Measurements from ENCODE around the gene XDH.
A peak's percentile ranks its signal among the peaks of the same experiment; 100 is the strongest.

Gene XDH

GRCh38 chr2:31365348-31365747 is 49.2 kb downstream of the XDH start:
- no peak for DNase-seq (ENCODE audit: low read depth in 2 of 2)

DNA sequence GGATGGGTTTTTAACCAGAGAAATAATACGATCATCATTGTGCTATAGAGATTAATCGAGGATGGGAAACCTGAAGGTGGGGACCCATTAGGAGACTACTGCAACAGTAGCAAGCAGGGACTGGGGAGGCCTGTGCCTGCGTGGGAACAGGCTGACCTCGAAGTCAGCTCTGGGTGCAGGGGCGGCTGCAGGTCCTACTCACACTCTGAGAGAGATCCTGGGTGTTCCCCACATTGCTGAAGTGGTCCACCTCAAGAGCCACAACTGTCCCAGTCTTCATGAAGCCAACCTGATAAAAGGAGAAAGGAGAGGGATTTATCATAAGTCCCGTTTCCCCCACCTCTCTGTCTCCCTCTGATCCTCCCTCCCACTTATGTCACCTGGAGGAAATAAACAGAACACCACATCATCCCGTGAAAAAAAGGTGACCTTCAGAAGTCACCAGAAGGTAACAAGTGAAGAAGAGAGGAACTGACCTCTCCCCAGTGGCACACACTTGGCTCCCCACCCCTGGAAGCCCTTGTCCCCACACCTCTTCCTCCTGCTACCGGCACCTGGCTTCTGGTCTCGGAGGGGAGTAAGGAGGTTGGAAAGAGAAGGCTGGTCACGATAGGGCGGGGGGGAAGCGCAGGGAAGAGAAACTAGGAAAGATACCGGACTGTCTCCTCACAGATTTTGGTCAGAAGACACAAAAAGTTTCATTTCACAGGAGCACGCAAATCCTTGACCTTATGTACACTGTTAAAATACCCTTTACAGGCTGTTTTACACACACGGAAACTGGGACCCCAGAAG is 50.4 kb downstream of the XDH start:
- DNase-seq (ENCODE audit: low read depth in 2 of 2), result no peak

GRCh38 chr2:31362581-31362980 is 52.0 kb downstream of the XDH start:
- no peak for DNase-seq (ENCODE audit: low read depth in 2 of 2)

DNA sequence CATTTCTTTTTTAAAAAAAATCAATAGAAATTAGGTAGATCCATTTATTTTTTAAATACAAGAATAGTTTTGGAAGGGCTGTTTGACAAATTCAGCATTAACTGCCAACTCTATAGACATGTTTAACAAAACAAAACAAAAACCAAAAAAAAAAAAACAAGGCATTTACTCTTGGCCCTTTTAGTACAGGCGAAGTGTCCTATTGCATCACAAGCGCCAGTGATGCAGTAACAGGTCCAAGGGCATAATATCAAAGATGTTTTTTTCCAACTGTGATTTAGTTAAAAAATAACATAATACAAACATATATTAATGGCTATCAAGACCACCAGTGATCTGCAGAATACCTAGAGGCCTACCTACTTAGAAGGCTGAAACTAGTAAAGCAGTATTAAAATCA is 55.3 kb downstream of the XDH start:
- DNase-seq (ENCODE audit: low read depth in 2 of 2), result no peak

DNA sequence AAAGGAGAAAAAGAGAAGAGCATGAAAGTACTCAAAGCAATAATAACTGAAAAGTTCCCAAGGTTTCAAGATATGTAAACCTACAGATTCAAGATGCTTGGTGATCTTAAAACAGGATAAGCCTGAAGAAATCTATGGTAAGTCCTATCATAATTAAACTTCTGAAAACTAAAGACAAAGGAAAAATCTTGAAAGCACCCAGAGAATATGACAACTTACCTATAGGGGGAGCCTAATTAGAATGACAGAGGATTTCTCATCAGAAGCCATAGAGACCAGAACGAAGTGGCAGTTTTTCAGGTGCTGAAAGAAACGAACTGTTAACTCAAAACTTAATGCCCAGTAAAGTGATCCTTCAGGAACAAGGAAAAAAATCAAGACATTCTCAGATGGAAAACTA is 59.7 kb downstream of the XDH start:
- no peak for DNase-seq (ENCODE audit: low read depth in 2 of 2)

GRCh38 chr2:31353179-31353578 is 61.4 kb downstream of the XDH start:
- DNase-seq (ENCODE audit: low read depth in 2 of 2), result no peak

DNA sequence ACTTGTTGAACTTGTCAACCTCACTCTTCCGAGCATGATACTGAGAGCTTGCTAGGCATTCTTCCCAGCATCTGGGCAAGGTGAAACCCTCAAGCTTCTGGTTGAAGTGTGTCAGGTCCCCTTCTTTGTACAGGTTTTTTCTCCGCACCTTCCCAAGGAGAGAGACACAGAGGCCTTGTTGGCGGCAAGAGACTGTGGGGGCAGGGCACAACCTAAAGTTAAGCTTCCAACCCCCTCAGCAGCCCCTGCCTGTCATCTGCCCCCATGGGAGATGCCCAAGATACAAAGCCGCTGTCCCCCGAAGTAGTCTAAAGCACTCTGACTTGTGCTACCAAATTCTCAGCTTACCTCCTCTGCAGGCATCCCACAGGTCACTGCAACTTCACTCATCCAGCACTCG is 64.9 kb downstream of the XDH start:
- no peak for DNase-seq (ENCODE audit: low read depth in 2 of 2)

DNA sequence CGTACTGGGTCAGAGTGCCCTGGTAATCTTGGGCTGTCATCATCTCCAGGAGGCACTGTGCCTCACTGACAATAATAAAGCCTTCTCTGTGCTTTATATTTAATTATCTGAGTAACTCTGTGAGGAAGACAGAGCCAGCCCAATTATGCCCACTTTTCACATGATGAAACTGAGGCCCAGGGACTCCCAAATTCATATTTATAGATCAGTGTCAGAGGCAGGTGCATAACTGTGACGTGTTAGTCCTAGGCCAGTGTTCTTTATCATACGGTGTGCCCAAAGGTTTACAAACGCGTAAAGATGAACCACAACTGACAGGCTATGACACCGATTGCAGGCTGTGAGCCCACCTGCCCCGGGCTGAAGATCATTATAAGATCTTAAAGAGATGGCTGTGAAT is 65.4 kb downstream of the XDH start:
- DNase-seq (ENCODE audit: low read depth in 2 of 2), result no peak

DNA sequence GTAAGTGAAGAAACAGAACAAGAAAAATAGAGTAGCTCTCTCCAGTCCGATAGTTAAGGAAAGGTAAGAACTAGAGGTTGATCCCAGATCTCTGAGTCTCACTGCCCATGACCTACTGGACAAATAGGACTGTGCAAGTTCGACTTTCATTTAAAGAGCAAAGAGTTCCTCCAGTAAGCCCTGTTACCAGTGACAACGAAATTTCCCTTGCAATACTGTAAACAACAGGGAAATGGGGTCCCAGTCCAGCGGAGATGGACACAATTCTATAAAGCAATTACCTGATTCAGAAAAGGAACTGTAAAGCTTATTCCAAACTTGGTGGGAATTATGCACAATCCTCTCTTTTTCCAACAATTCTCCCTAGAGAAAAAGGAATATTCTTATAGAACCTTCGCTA is 65.9 kb downstream of the XDH start:
- no peak for DNase-seq (ENCODE audit: low read depth in 2 of 2)

DNA sequence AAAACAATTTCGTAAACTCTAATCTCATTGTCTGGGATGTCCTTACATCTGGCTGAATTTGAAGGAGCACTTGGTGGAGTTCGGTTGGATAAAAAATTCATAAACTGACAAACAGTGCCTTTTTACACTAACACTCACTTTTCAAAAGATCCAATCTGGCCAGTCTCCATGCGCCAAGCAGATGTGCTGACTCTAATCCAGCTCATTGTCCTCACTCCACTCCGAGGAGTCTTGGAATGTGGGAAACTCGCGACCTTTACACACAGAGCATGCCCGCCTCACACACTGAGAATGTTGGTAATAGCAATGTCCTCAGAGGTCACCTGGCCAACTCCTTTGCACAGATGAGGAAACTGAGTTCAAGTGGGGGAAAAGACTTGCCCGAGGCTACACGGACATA is 66.8 kb downstream of the XDH start:
- no peak for DNase-seq (ENCODE audit: low read depth in 2 of 2)

DNA sequence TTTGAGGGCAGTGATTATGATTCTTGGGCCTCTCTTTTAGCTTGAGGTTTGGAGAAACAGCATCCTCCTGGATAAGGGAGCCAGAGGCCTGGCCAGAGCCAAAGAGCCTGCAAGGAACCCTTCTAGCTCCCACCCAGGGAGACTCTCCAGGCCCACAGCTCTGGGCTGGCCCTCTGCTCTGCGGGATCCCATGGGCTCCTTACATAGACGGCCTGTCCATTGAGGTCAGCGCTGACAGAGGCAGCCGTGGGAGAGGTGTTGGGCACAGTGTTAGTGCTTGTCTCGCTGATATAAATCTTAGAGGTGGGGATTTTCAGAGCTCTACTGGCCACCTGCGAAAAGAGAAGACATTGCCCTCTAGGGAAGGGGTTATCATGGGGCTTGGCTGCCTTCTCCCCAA is 67.2 kb downstream of the XDH start:
- no peak for DNase-seq (ENCODE audit: low read depth in 2 of 2)

DNA sequence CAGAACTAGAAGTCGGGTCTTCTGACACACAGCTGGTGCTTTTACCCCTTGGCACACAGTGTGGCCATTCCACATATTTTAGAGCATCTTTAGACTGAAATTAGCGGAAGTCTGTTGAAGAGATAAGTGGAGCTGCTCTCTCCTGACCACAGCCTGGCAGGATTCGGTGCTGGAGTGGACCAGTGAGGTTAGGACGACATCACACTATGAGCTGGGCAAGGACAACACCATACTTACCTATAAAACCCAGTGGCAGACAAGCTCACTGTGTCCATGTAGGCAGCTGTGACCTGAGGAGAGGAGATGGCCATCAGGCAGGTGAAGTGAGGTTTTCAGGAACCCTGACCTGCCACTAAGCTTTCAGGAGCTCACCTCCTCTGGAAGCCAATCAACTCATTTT is 70.1 kb downstream of the XDH start:
- DNase-seq (ENCODE audit: low read depth in 2 of 2), result no peak

- no peak for DNase-seq (ENCODE audit: low read depth in 2 of 2)
These were observed 73.2 kb downstream of the XDH start for GRCh38 chr2:31341351-31341750.

GRCh38 chr2:31339696-31340095 is 74.8 kb downstream of the XDH start:
- no peak for DNase-seq (ENCODE audit: low read depth in 2 of 2)

GRCh38 chr2:31337860-31338259 is 76.7 kb downstream of the XDH start:
- DNase-seq (ENCODE audit: low read depth in 2 of 2), result no peak

- DNase-seq (ENCODE audit: low read depth in 2 of 2), result no peak
These were observed 77.3 kb downstream of the XDH start for GRCh38 chr2:31337197-31337596.

DNA sequence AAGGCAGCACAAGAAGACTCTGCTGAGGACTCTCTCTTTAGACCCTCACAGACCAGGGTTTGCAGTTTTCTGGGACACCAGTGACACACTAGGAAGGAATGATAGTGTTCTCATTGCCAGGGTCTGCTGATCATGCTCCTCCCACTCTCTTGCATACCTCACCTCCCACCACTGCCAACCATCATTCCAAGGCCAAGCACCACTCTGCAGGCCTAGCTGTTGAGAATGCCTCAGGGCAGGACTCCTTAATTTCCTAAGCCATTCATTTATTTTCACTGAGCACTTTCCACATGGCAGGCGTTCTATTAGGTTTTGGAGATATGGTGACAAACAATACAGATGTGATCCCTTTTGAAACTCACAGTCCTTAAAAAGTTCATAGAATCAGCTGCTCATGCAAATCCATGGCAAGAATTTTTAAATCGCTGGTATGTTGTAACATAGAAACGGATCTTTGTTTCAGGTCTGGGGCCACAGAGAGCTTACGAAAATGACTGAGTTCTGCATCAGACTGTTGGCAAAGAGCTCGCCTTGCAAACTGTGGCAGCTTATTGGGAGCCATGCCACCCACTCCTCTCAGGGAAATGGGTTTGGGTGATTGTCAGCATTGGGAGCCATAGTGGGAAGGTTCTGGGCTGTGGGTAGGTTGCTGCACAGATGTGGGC is 78.5 kb downstream of the XDH start:
- DNase-seq (ENCODE audit: low read depth in 2 of 2), result no peak

GRCh38 chr2:31334311-31335026 is 80.1 kb downstream of the XDH start:
- no peak for DNase-seq (ENCODE audit: low read depth in 2 of 2)

DNA sequence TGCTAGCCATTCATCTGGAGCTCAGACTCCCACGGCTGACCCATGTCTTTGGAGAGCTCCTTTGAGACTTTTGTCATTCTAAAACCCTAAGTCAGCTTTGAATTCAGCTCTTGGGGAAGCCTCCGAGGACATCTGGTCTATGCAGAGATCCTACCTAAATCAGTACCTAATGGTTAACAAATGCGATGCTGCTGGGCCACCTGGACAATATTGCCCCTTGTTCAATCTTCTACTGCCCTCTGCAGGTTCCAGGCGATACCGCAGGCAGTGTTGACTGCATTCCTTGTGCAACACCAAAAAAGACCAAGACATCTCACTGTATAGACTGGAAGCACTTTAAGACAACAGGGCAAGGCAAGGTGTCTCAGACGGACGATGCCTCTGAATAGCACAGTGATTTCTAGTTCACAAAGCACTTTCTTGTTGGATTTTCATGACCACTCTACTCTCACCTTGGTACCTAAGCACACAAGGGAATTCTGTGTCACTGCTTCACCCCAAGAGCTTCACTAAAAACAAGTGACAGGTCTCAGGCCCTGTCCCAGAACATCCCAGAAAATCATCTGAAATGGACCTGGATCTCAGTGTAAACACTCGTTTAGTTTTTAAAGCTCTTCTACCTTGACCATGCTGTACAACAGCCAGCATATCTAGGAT is 80.9 kb downstream of the XDH start:
- DNase-seq (ENCODE audit: low read depth in 2 of 2), result peak; percentile 36 to 47

DNA sequence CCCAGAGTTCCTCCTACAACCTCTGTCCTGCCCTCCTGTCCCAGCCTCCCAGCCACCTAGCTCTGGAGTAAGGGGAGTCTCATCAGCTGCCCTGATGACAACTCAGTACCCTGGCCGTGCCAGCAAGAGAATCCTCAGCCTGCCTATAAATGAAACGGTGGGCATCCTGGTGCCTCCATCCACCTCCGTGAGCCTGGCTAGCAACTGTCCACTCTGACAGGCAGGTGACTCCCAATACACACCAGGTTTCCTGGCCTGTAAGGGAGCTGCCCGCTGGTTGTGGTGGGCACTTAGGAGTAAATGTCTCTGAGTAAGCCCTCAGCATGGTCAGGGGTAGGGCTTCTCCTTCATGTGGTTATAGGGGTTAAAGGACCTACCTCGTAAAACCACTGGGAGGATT is 81.5 kb downstream of the XDH start:
- DNase-seq (ENCODE audit: low read depth in 2 of 2), result no peak

DNA sequence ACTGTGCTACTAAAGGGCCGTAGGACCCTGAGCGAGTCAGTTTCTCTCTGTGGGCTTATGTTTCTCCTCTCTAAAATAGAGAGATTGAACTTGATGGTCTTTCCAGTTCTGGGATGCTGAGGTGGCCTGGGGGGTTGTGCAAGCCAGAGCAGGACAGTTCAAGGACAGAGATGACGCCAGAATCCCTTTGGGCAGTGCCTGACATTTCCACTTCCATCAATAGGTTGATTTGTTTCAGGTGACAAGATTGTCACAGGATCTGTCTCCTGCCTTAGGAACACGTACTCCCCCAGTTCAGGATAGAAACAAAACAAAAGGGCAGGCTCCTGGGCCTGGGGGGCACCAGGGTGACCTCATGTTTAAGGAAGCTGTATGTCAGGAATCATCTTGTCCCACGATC is 82.0 kb downstream of the XDH start:
- DNase-seq (ENCODE audit: low read depth in 2 of 2), result no peak

- DNase-seq (ENCODE audit: low read depth in 2 of 2), result no peak
These were observed 83.4 kb downstream of the XDH start for GRCh38 chr2:31331156-31331555.
